ES-I3 (cell line): ENCODE data around the gene KDM2B.
"Not testable (repeated sequence)": the region's sequence is repeated elsewhere in the genome, so short reads cannot be mapped to it uniquely, and the experiment has no call there.

Experiments
- H3K36me3 ChIP-seq: 2 replicates; pipeline ENCODE4 v1.6.1; 2013; ENCODE audit warnings: mild to moderate bottlenecking, low read length, control low read depth, moderate library complexity; ENCODE audit not compliant: insufficient read depth
- H3K4me1 ChIP-seq: 2 replicates; pipeline ENCODE4 v1.6.1; 2013; ENCODE audit warnings: mild to moderate bottlenecking, control low read depth, low read length; ENCODE audit not compliant: insufficient read depth
- H3K9ac ChIP-seq: 2 replicates; pipeline ENCODE4 v1.6.1; 2013; ENCODE audit warnings: low read depth, mild to moderate bottlenecking, low read length, moderate library complexity
- H3K9me3 ChIP-seq: 2 replicates; pipeline ENCODE4 v1.6.1; 2013; ENCODE audit warnings: mild to moderate bottlenecking, low read length, moderate library complexity; ENCODE audit not compliant: control insufficient read depth, insufficient read depth

The KDM2B gene

DNA sequence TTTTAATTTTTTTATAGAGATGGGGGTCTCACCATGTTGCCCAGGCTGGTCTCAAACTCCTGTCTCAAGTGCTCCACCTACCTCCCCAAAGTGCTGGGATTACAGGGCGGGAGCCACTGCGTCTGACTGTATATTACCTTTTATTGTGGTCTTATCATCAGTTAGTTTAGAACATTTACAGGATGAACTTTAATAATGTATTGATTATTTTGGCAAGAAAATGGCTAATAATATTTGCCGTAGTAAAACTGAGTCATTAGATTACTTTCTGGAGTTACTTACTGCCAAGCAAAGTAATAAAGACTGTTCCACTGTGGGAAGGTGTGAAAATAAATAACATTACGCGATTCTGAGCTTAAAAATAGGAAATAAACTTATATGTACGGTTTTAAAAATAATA lies 21.9 kb upstream of the KDM2B start:
- Histone ChIP-seq H3K36me3 (0 out of 2 replicates have a peak, but pooled peaks cover 3% of the 10 kb centered on the region), H3K4me1 (no peaks in the 10 kb centered on the region), H3K9ac (no peak overlapping the region), H3K9me3 (no peaks in the 10 kb centered on the region)

DNA sequence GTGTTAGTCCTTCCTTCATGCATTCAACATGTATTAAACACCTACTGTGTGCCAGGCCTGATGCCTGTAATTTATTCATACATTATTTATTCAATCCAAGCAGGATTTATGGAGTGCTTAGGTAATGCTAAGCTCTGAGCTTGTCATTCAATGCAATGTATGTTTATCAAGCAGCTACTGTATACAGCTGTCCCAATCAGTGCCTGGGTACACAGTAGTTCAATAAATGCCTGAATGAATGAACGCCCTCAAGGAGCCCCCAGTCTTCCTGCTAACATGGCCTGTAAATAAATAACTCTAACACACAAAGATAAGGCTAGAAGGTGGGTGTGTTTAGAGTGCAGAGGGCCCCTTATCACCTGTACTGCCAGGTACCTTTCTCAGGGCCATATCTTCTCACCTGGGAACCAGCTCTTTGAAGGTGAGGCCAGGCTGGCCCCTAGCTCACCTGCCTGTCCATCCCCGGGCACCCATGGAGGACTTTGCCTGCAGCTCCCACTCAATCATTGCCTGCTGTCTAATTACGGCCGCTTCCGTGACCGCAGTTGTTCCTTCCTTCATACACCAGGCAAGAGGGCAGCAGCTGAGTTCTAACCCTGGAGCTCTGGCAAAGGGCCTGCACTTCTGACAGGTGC lies 20.0 kb upstream of the KDM2B start:
- Histone ChIP-seq H3K4me1 (no peaks in the 10 kb centered on the region), H3K36me3 (peaks cover 9% of the 10 kb centered on the region), H3K9ac (no peak overlapping the region), H3K9me3 (no peaks in the 10 kb centered on the region)

DNA sequence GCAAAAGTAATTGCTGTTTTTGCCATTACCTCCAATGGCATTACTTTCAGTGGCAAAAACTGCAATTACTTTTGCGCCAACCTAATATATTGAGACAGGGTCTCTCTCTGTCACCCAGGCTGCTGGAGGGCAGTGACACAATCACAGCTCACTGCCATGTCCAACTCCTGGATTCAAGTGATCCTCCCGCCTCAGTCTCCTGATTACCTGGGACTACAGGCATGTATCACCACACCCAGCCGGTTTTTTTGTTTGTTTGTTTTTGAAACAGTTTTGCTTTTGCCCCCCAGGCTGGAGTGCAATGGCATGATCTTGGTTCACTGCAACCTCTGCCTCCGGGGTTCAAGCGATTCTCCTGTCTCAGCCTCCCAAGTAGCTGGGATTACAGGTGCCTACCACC lies 15.7 kb upstream of the KDM2B start:
- Histone ChIP-seq H3K9ac (no peak overlapping the region), H3K4me1 (no peaks in the 10 kb centered on the region), H3K36me3 (peaks cover 9% of the 10 kb centered on the region), H3K9me3 (no peaks in the 10 kb centered on the region)

DNA sequence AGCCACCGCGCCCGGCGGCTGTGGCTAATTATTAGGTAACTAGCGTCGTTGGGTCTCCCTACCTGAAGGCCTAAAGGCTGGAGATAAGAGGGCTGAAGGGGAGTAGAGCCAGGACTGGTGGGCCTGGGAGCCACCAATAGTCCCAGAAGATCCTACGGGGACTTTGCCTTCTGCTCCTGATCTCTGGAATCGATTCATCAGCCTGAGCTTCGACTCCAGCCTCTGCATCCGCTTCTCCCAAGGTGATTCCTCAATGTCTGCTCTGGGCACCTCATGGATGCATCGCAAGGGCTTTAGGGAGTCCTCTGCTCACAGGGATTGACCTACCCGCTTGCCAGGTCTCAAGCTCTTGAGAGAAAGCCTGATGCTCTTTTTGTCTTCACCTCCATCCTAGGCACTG lies 14.7 kb upstream of the KDM2B start:
- H3K9me3 ChIP-seq, result no peaks in the 10 kb centered on the region
- no peaks in the 10 kb centered on the region for H3K4me1 ChIP-seq
- H3K36me3 ChIP-seq, result peaks cover 9% of the 10 kb centered on the region
- H3K9ac ChIP-seq, result no peak overlapping the region

- Histone ChIP-seq H3K36me3 (peaks cover 6% of the 10 kb centered on the region), H3K4me1 (no peaks in the 10 kb centered on the region), H3K9ac (no peak overlapping the region), H3K9me3 (no peaks in the 10 kb centered on the region)
Observed at GRCh38 chr12:121592320-121592719, 11.5 kb upstream of the KDM2B start.

DNA sequence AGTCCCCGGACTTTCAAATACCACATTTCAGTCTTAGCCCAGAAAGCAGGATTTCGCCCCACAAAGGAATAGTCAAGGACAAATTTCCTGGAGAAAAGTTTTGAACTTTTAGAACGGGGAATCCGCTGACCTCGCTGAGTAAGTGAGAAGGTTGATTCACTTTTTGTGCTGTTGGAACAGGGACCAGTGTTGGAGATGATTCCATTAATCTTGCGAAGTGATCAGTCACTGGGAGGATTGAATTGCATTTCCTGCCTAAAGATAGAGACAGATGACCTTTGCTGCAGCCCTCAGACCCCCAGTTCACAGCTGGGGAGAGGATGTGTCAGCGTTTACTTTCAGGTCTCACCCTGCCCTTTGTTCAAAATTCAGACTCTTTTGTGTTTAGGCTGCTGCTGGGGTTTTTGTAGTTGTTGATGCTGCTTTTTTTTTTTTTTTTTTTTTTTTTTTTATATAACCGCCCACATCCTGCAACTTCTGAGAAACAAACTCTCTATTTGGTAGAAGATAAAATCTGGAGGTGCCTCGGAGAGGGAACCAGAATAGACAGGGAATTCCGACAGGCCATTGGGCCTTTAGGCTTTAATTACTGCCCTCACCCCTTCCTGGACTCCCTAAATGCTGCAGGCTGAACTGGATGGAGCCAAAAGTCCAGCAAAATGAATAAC lies 9.8 kb upstream of the KDM2B start:
- no peaks in the 10 kb centered on the region for H3K9me3 ChIP-seq
- peaks cover 6% of the 10 kb centered on the region; the same call in 1 of the 2 replicates for H3K4me1 ChIP-seq
- H3K9ac ChIP-seq, result peak overlapping the region; percentile 30
- H3K36me3 ChIP-seq, result no peaks in the 10 kb centered on the region; the same call in none of the 2 replicates

DNA sequence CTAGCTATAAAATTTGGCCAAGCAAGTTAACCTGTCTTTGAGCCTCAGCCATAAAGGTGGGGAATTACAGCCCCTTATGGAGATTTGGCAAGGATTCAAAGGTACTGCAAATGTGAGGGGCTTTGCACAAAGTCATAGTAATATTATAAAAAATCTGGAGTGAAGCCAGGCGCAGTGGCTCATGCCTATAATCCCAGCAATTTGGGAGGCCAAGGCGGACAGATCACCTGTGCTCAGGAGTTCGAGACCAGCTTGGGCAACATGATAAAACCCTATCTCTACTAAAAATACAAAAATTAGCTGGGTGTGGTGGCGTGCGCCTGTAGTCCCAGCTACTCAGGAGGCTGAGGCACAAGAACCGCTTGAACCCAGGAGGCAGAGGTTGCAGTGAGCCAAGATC lies 4.1 kb upstream of the KDM2B start:
- H3K9ac ChIP-seq, H3K36me3 ChIP-seq, H3K9me3 ChIP-seq: not testable (repeated sequence)
- peaks cover 23% of the 10 kb centered on the region for H3K4me1 ChIP-seq

DNA sequence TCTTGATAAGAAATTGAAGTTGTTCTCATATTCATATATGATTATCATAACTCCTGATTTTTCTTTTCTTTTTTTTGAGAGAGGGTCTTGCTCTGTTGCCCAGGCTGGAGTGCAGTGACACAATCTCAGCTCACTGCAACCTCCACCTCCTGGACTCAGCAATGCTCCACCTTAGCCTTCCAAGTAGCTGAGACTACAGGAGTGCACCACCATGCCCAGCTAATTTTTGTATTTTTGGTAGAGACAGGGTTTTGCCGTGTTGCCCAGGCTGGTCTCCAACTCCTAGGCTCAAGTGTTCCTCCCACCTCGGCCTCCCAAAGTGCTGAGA lies 2.5 kb upstream of the KDM2B start:
- not testable (repeated sequence) for H3K9me3 ChIP-seq, H3K36me3 ChIP-seq
- 0 out of 2 replicates have a peak overlapping the region, but pooled peaks have one; percentile 89 for H3K9ac ChIP-seq
- peaks cover 23% of the 10 kb centered on the region for H3K4me1 ChIP-seq

DNA sequence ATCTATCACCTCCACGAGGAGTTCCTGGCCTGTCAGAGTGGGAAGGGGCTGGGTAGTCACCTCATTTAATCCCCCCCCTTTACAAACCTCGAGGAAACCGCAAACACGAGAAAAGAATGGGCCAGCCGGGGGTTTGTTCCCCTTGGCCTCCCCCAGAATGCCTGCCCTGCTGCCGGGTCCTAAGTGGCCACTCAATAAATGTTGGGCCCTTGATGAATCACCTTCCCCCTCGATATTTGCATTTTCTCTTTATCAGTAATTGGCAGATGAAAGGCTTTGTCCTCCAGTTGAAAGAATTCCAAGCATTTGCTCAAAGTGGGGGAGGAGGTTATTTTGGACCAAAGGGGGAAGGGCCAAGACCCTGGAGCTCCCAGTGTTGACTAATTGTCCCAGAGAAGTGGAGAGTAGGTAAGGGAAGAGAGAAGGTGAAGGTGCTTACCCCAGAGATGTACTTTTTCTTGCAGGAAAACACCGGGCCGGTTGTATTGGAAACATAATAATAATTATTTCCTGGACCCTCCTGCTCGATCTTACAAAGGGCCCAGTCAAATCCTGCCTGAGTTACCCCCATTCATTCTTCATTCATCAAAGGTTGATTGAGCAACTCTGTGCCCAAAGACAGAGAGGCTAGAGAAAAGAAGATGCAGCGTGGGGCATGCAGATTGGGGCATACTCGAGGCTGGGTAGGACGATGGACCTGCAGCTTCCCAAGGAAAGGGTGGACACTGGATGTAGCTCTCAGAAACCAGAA lies 1.9 kb upstream of the KDM2B start:
- Histone ChIP-seq H3K9me3 (no peaks in the 10 kb centered on the region), H3K36me3 (no peaks in the 10 kb centered on the region), H3K4me1 (peaks cover 23% of the 10 kb centered on the region), H3K9ac (peak overlapping the region; percentile 89)

DNA sequence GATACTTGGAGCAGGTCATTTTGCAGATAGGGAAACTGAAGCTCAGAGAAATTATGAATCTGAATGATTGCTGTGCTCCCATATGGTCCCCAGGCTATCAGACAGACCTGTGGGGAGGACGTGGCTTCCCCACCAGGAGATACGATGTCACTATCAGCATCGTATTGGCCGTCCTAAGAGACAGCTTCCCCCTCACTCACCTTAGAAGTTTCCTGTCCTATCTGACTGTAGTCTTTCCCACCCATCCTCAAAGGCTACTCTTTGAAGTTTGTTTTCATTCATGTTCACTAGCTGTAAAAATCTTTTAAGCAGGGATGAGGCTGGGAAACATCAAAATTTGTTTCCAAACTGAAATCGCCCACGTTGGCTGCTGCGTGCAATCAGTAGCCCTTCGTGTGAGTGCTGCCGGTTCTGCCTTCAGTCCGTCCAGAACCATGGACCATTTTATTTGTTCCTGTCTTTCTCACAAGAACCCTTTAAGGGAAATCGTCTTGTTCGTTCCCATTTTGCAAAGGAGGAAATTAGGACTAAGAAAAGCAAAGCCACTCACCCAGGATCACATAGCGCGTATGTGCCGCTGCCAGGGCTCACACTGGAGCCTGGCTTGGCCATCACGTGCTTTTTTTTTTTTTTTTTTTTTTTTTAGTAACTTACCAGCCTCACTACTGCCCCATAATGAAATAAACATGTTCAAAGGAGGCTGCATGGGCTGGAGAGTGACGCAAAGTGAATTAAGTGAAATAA lies 1.0 kb upstream of the KDM2B start:
- H3K4me1 ChIP-seq, result peaks cover 23% of the 10 kb centered on the region
- H3K9ac ChIP-seq, result peak overlapping the region; percentile 89
- no peaks in the 10 kb centered on the region for H3K36me3 ChIP-seq
- H3K9me3 ChIP-seq, result no peaks in the 10 kb centered on the region

- H3K4me1 ChIP-seq, result peaks cover 29% of the 10 kb centered on the region
- H3K36me3 ChIP-seq, result peaks cover 6% of the 10 kb centered on the region
- H3K9ac ChIP-seq, result peak overlapping the region; percentile 97
- no peaks in the 10 kb centered on the region for H3K9me3 ChIP-seq
Observed at GRCh38 chr12:121579981-121580868, 598 bp downstream of the KDM2B start.

GRCh38 chr12:121579190-121579791 lies 1.5 kb downstream of the KDM2B start:
- H3K9ac ChIP-seq, result peak overlapping the region; percentile 97
- peaks cover 34% of the 10 kb centered on the region for H3K4me1 ChIP-seq
- no peaks in the 10 kb centered on the region for H3K9me3 ChIP-seq
- peaks cover 13% of the 10 kb centered on the region for H3K36me3 ChIP-seq
